K562 (cell line): ENCODE measurements around the gene SLC22A8. TPM values are rescaled to one million over a fixed set of nuclear protein-coding genes. Genes with fewer than 3 reads are reported as not detected.
A peak's percentile ranks its signal among the peaks of the same experiment; 100 is the strongest.

Source experiments
- CBX1 ChIP-seq: sonication (generic); IDR thresholded peaks from 2 replicates; pipeline ENCODE4 v1.6.1; 2016; ENCODE audit warnings: antibody characterized with exemption, low read depth, mild to moderate bottlenecking
- CC2D1A ChIP-seq: fragments of 450-650 bp; IDR thresholded peaks from 2 replicates; pipeline ENCODE4 v1.6.1; 2017; ENCODE audit warnings: mild to moderate bottlenecking
- CTCFL ChIP-seq: IDR thresholded peaks from 2 replicates; pipeline ENCODE4 v1.6.1; 2011; ENCODE audit warnings: borderline replicate concordance, low read depth, mild to moderate bottlenecking, moderate library complexity, low read length; ENCODE audit not compliant: insufficient read depth, poor library complexity, severe bottlenecking
- DNMT1 ChIP-seq: fragments of 450-650 bp; IDR thresholded peaks from 2 replicates; pipeline ENCODE4 v1.6.1; 2016; ENCODE audit warnings: antibody characterized with exemption, mild to moderate bottlenecking
- E2F8 ChIP-seq: fragments of 450-650 bp; IDR thresholded peaks from 2 replicates; pipeline ENCODE4 v1.7.1; 2018; ENCODE audit warnings: mild to moderate bottlenecking, low read depth; ENCODE audit not compliant: partially characterized antibody
- KAT2B ChIP-seq: IDR thresholded peaks from one replicate; pipeline ENCODE4 v1.6.1; 2012; ENCODE audit warnings: low read depth, mild to moderate bottlenecking, control low read depth, inconsistent platforms, low read length, moderate library complexity
- KDM5B ChIP-seq: fragments of 200-600 bp; sonication (generic); IDR thresholded peaks from 2 replicates; pipeline ENCODE4 v1.6.1; 2012; ENCODE audit warnings: low read depth, mild to moderate bottlenecking, moderate library complexity, low read length, control low read depth, inconsistent platforms; ENCODE audit not compliant: insufficient replicate concordance
- KLF1 ChIP-seq: fragments of 450-650 bp; IDR thresholded peaks from 2 replicates; pipeline ENCODE4 v1.6.1; 2016; ENCODE audit warnings: missing genetic modification characterization, missing compliant biosample characterization
- KLF13 ChIP-seq: fragments of 450-650 bp; IDR thresholded peaks from 2 replicates; pipeline ENCODE4 v1.6.1; 2016; ENCODE audit warnings: missing genetic modification characterization, low read depth, mild to moderate bottlenecking, missing compliant biosample characterization, moderate library complexity, borderline replicate concordance
- MYC ChIP-seq, 2 experiments: fragments of 250-450 bp in 1 of 2; sonication (Bioruptor Pico) in 1 of 2; IDR thresholded peaks; 2 replicates each; pipeline versions ENCODE4 v1.5.1 to v1.6.1; 2012 to 2021; ENCODE audit warnings: low read depth in 2 of 2, borderline replicate concordance in 1 of 2, improper control_type of control experiment in 1 of 2, low read length in 1 of 2, mild to moderate bottlenecking in 1 of 2, moderate library complexity in 1 of 2
- NFIC ChIP-seq: fragments of 450-650 bp; IDR thresholded peaks from 2 replicates; pipeline ENCODE4 v1.6.1; 2017; ENCODE audit warnings: mild to moderate bottlenecking, inconsistent platforms
- POLR2AphosphoS2 ChIP-seq: IDR thresholded peaks from 2 replicates; pipeline ENCODE4 v1.6.1; 2012; ENCODE audit warnings: low read length, improper control_type of control experiment
- PTBP1 ChIP-seq: fragments of 200-400 bp; formaldehyde crosslinking; IDR thresholded peaks from 2 replicates; pipeline ENCODE4 v1.6.1; 2017; ENCODE audit warnings: low read depth, low read length
- RFX1 ChIP-seq: fragments of 450-650 bp; IDR thresholded peaks from 2 replicates; pipeline ENCODE4 v1.6.1; 2016; ENCODE audit warnings: mild to moderate bottlenecking, moderate library complexity
- TFAP4 ChIP-seq: sonication (generic); formaldehyde crosslinking; IDR thresholded peaks from 2 replicates; pipeline ENCODE4 v1.8.0; 2022; ENCODE audit warnings: missing genetic modification reagents, mild to moderate bottlenecking, moderate library complexity, borderline replicate concordance
- ZNF280B ChIP-seq: fragments of 250-450 bp; sonication (Bioruptor Pico); IDR thresholded peaks from 2 replicates; pipeline ENCODE4 v1.5.1; 2021; ENCODE audit warnings: mild to moderate bottlenecking
- polyA plus RNA-seq, 8 experiments: library from polyadenylated mRNA; depleted of rRNA in 4 of 8; stranded (reverse) in 5 of 8; unstranded in 3 of 8; fragments of >200 nt; fragmentation: Nextera tagmentation in 2 of 8; fragmentation: Illumina TruSeq in 1 of 8; extraction: Ambion mirVana in 2 of 8; extraction: Trizol in 1 of 8; gene quantifications; 2 replicates each; pipeline versions ENCODE4 v1.2.1 to v1.2.3, GENCODE V29; 2011 to 2014; ENCODE audit warnings: inconsistent platforms in 1 of 8, missing spikeins in 1 of 8
- total RNA-seq, 7 experiments: library from RNA; depleted of rRNA in 6 of 7; stranded (reverse); fragments of >200 nt in 6 of 7; fragmentation: Illumina TruSeq in 2 of 7; extraction: Trizol in 2 of 7; gene quantifications; 2 replicates each; pipeline versions ENCODE4 v1.2.1 to v1.2.3, GENCODE V29; 2011 to 2021; ENCODE audit warnings: low replicate concordance in 1 of 7
- TF ChIP-seq, protein P1 (sequence below), 3 experiments: IDR thresholded peaks in 2 of 3; conservative IDR thresholded peaks in 1 of 3; 2 replicates each; pipeline ENCODE4 v1.5.1; 2011 to 2012; ENCODE audit warnings: low read length in 3 of 3, mild to moderate bottlenecking in 3 of 3, control low read depth in 2 of 3, improper control_type of control experiment in 1 of 3, inconsistent platforms in 1 of 3, low read depth in 1 of 3, mixed read lengths in 1 of 3, moderate library complexity in 1 of 3; ENCODE audit not compliant: insufficient read depth in 2 of 3

The SLC22A8 gene
- total and polyA plus RNA-seq, 9 of the 15 experiments (the other 6 are each of a cell fraction or from before 2014, with no cell fraction given), result not detected

DNA sequence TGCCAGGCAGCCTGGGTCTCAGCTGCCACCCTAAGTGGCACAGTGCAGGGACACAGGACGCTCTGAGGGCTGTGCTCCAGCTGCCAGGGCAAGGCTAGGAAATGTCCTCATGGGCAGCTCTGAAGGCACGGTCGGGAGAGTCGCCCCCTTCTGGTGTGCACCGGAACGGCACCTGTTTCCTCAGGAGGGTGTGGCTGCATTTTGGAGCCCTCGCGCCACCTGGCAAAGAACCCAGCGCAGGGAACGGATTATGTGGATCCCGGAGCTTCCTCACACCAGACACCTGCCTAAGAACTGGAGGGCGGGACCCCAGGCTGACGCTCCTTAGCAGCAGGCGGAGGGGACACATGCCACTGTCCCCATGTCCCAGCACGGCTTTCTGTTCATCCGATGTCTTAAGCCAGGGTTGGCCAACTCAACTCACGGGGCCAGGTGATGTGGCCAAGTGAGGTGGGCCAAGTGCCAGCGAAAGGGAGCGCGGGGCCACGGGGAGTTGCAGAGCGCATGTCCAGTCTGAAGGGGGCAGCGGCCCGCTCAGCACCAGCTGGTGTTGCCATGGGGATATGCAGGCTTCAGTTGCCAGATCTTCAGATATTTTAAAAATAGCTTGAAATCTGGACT lies 5.1 kb upstream of the SLC22A8 start (continued):
- no peak for TF ChIP-seq KDM5B
- peak; percentile 68 for TF ChIP-seq RFX1
- TF ChIP-seq KLF13 (tag), result peak; percentile 71; the same call in 1 of the 2 replicates
- TF ChIP-seq KAT2B, result no peak
- TF ChIP-seq DNMT1, result no peak
- TF ChIP-seq POLR2AphosphoS2, result no peak
- TF ChIP-seq MYC (IDR thresholded peaks at IDR 0.05; ENCODE audit: low read depth, low read length), result peak; percentile 34; the same call in 1 of the 2 replicates
- TF ChIP-seq MYC (CRISPR knock-in tag; IDR thresholded peaks at IDR 0.05; ENCODE audit: borderline replicate concordance, low read depth), result no peak
- peak; percentile 65; the same call in 1 of the 2 replicates for TF ChIP-seq TFAP4 (CRISPR knock-in tag)
- 0 out of 2 replicates have a peak, but pooled peaks have one; percentile 28 for TF ChIP-seq NFIC
- TF ChIP-seq, protein P1, sequence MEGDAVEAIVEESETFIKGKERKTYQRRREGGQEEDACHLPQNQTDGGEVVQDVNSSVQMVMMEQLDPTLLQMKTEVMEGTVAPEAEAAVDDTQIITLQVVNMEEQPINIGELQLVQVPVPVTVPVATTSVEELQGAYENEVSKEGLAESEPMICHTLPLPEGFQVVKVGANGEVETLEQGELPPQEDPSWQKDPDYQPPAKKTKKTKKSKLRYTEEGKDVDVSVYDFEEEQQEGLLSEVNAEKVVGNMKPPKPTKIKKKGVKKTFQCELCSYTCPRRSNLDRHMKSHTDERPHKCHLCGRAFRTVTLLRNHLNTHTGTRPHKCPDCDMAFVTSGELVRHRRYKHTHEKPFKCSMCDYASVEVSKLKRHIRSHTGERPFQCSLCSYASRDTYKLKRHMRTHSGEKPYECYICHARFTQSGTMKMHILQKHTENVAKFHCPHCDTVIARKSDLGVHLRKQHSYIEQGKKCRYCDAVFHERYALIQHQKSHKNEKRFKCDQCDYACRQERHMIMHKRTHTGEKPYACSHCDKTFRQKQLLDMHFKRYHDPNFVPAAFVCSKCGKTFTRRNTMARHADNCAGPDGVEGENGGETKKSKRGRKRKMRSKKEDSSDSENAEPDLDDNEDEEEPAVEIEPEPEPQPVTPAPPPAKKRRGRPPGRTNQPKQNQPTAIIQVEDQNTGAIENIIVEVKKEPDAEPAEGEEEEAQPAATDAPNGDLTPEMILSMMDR (IDR thresholded peaks at IDR 0.05 in 2 of 3, conservative IDR thresholded peaks at IDR 0.05 in 1 of 3; ENCODE audit: insufficient read depth in 2 of 3, low read depth in 1 of 3, low read length in 3 of 3), result peak; percentile 73 to 87 (median 82); a peak in 5 of 6 replicates
- TF ChIP-seq CC2D1A, result no peak
- no peak for TF ChIP-seq PTBP1
- TF ChIP-seq ZNF280B (CRISPR knock-in tag), result no peak
- no peak for TF ChIP-seq E2F8
- peak; percentile 73 for TF ChIP-seq KLF1 (tag)
- 0 out of 2 replicates have a peak, but pooled peaks have one; percentile 31 for TF ChIP-seq CBX1
- peak; percentile 71 for TF ChIP-seq CTCFL
